Subcutaneous preadipocyte (primary cell): ENCODE data around the gene OR56A3. TPM values are rescaled to one million over a fixed set of nuclear protein-coding genes. Genes with fewer than 3 reads are reported as not detected.

Experiments
- total RNA-seq: library from RNA; depleted of rRNA; stranded (reverse); fragments of >200 nt; gene quantifications from 2 replicates; pipeline ENCODE4 v1.2.3, GENCODE V29; 2012

Gene OR56A3
- total RNA-seq = not detected in 2 replicates

DNA sequence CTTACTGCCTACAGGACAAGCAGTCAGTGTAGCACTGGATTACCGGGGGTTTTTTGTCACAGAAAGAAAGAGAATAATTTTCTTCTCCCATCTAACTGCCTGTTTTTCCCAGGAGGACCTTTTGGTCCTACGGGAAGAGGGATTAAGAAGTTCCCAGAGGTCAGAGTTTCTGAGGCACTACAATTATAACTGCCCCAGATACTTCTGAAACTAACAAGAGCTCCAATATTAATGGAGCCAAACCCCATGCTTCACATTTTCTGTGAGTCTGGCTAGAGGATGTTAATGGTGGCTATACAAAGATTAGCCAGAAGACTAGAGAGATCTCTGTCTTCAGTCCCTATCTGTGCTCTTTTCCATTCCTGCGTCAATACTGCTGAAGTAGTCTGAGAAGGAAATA is at the start of gene OR56A3:
Gene OR56A3, plus strand, starts transcription at position 301 of the 400 bp plus-strand sequence. CDS start 5,096 bp downstream, outside the sequence.

GRCh38 chr11:5892908-5893307 is 49.1 kb upstream of the OR56A3 start, which contains the start of gene OR52E5:
Gene OR52E5, plus strand, starts transcription at chr11:5893208. Its CDS starts 7,569 bp downstream, at chr11:5900777.

GRCh38 chr11:5968394-5968793 is 26.3 kb downstream of the OR56A3 start, which contains the start of gene OR56A5:
Gene OR56A5, minus strand, starts transcription at chr11:5968494. Its CDS starts 0 bp downstream, at chr11:5968494.

DNA sequence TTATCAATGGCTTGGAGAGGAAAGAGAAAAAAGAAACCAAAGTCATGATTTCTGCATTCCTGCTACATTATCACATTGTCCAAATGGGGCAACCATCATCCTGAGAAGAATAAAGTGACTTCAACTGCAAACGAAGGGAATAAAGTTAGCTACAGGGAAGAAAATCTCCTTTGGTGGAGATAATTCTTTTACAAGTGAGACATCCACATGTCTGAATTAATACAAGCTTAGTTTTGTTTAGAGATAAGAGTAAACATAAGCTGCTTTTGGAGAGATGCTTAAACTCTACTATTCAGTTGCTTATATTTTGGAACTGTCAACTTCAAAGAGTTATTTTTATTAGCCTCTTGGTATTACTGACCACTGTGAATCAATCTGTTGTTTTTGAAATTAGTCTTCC is 44.8 kb downstream of the OR56A3 start, which contains the start of gene OR52L1:
Gene OR52L1, minus strand, starts transcription at position 101 of the 400 bp plus-strand sequence. Its CDS starts 55 bp downstream, at position 46.

Other genes with a start within 250 kb of the OR56A3 start
- not detected in 2 replicates for gene OR56B1, start 205.8 kb upstream of the OR56A3 start, total RNA-seq
- gene OR52N4, start 188.0 kb upstream of the OR56A3 start, total RNA-seq = not detected in 2 replicates
- not detected in 2 replicates for gene OR52N5, start 158.9 kb upstream of the OR56A3 start, total RNA-seq
- gene OR52N1, start 151.0 kb upstream of the OR56A3 start, total RNA-seq = not detected in 2 replicates
- not detected in 2 replicates for gene OR52N2, start 133.3 kb upstream of the OR56A3 start, total RNA-seq
- not detected in 2 replicates for gene OR52E6, start 100.4 kb upstream of the OR56A3 start, total RNA-seq
- gene OR52E8, start 84.6 kb upstream of the OR56A3 start, total RNA-seq = not detected in 2 replicates
- not detected in 2 replicates for gene OR52E4, start 61.6 kb upstream of the OR56A3 start, total RNA-seq
- gene OR52E5, start 49.0 kb upstream of the OR56A3 start, total RNA-seq = not detected in 2 replicates
- gene OR56A5, start 26.2 kb downstream of the OR56A3 start, total RNA-seq = not detected in 2 replicates
- gene OR52L1, start 44.7 kb downstream of the OR56A3 start, total RNA-seq = not detected in 2 replicates
- gene OR56A4, start 64.7 kb downstream of the OR56A3 start, total RNA-seq = not detected in 2 replicates
- gene OR56A1, start 88.5 kb downstream of the OR56A3 start, total RNA-seq = not detected in 2 replicates
- gene OR56B4, start 165.4 kb downstream of the OR56A3 start, total RNA-seq = not detected in 2 replicates
- gene OR52B2, start 228.1 kb downstream of the OR56A3 start, total RNA-seq = under 0.01 TPM in 1 of 2 replicates, not detected in the other